ENCODE data around the gene PPP1R16B.

The PPP1R16B gene

GRCh38 chr20:38877483-38877882, 72.0 kb downstream of the PPP1R16B start:
- DNase-seq (ENCODE audit: low spot score), result no peak

- peak; percentile 87 for DNase-seq (ENCODE audit: low spot score)
These were observed 73.4 kb downstream of the PPP1R16B start for GRCh38 chr20:38878866-38879265.

- DNase-seq (ENCODE audit: low spot score), result no peak
These were observed 75.6 kb downstream of the PPP1R16B start for GRCh38 chr20:38880952-38881735.

GRCh38 chr20:38881806-38882440, 76.4 kb downstream of the PPP1R16B start:
- no peak for DNase-seq (ENCODE audit: low spot score)

- no peak for DNase-seq (ENCODE audit: low spot score)
These were observed 77.1 kb downstream of the PPP1R16B start for GRCh38 chr20:38882600-38882999.

GRCh38 chr20:38883081-38883980, 77.8 kb downstream of the PPP1R16B start:
- no peak for DNase-seq (ENCODE audit: low spot score)

GRCh38 chr20:38883981-38884733, 78.7 kb downstream of the PPP1R16B start:
- DNase-seq (ENCODE audit: low spot score), result no peak

- DNase-seq (ENCODE audit: low spot score), result no peak
These were observed 79.9 kb downstream of the PPP1R16B start for GRCh38 chr20:38885357-38885756.

GRCh38 chr20:38888059-38888831, 82.7 kb downstream of the PPP1R16B start:
- no peak for DNase-seq (ENCODE audit: low spot score)

- no peak for DNase-seq (ENCODE audit: low spot score)
These were observed 83.6 kb downstream of the PPP1R16B start for GRCh38 chr20:38889050-38889449.

GRCh38 chr20:38889792-38890496, 84.4 kb downstream of the PPP1R16B start:
- DNase-seq (ENCODE audit: low spot score), result no peak

GRCh38 chr20:38890497-38890818, 85.0 kb downstream of the PPP1R16B start:
- no peak for DNase-seq (ENCODE audit: low spot score)

- no peak for DNase-seq (ENCODE audit: low spot score)
These were observed 86.8 kb downstream of the PPP1R16B start for GRCh38 chr20:38892091-38892981.

- DNase-seq (ENCODE audit: low spot score), result no peak
These were observed 87.6 kb downstream of the PPP1R16B start for GRCh38 chr20:38893056-38893564.

- peak; percentile 96 for DNase-seq (ENCODE audit: low spot score)
These were observed 88.1 kb downstream of the PPP1R16B start for GRCh38 chr20:38893565-38894090.

- DNase-seq (ENCODE audit: low spot score), result no peak
These were observed 88.8 kb downstream of the PPP1R16B start for GRCh38 chr20:38894091-38894847.

- no peak for DNase-seq (ENCODE audit: low spot score)
These were observed 89.8 kb downstream of the PPP1R16B start for GRCh38 chr20:38895098-38895949.

Measured in iPS-NIHi11 (cell line).